ENCODE results near the gene RBSN. TPM values are rescaled to one million over a fixed set of nuclear protein-coding genes. Genes with fewer than 3 reads are reported as not detected.
A peak's percentile ranks its signal among the peaks of the same experiment; 100 is the strongest.

Gene RBSN
- total and polyA plus RNA-seq, 8 donors = 24.5 to 37.0 (median 32.7) TPM

GRCh38 chr3:15122398-15122797 is 23.4 kb upstream of the RBSN start:
- Histone ChIP-seq H3K27me3 (peaks cover 0 to 13% of the 10 kb centered on the region in 2 donors), H3K4me1 (no peaks in the 10 kb centered on the region), H3K27ac (no peak overlapping the region), H3K9me3 (no peaks in the 10 kb centered on the region), H3K4me3 (no peak overlapping the region), H3K36me3 (no peaks in the 10 kb centered on the region)
- intact Hi-C loops (cut with DNase I) = no loop called here
- no peak for ATAC-seq
- no peak for TF ChIP-seq CTCF (IDR thresholded peaks at IDR 0.05)
- DNase-seq = no peak

DNA sequence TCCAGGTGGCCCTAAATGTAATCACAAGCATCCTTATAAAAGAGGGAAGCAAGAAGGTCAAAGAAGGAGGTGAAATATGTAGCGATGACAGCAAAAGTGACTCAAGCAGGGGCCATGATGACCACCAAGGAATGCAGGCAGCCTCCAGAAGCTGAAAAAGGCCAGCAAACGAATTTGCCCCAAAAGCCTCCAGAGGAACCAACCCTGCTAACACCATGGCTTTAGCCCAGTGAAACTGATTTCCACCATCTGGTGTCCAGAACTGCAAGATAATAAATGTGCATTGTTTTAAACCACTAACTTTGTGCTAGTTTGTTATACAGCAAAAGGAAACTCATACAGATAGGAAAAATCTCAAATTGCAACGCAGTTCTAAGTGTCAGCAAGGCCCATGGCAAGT is 23.0 kb upstream of the RBSN start:
- H3K4me1 ChIP-seq = no peaks in the 10 kb centered on the region
- no peak for TF ChIP-seq CTCF (IDR thresholded peaks at IDR 0.05)
- no peak overlapping the region for H3K27ac ChIP-seq
- no peaks in the 10 kb centered on the region for H3K9me3 ChIP-seq
- H3K27me3 ChIP-seq = peaks cover 0 to 13% of the 10 kb centered on the region in 2 donors
- ATAC-seq (no peak), DNase-seq (no peak)
- intact Hi-C loops (cut with DNase I) = no loop called here
- no peak overlapping the region for H3K4me3 ChIP-seq
- no peaks in the 10 kb centered on the region for H3K36me3 ChIP-seq

GRCh38 chr3:15120986-15121385 is 22.0 kb upstream of the RBSN start:
- ATAC-seq = peak; percentile 66
- intact Hi-C loops (cut with DNase I) = no loop called here
- peak in 1 of 4 donors; percentile 30 for DNase-seq

DNA sequence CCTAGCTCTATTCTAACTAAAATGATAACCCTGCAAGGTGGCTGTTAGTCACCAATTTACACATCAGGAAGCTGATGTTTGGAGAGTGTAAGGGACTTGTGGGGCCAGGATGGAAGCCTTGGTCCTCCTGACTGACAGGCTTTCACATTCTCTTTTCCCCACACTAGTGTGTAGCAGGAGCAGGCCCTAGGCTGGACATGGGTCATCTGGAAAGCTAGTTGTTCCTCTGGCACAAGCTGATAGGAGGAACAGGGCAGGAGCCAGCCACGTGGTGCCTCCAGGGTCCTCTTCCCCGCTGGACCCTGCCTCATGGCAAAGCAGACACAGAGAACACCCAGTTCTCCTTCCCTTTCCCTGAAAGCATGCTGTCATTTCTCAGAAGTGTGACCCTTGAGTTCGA is 18.1 kb upstream of the RBSN start:
- Histone ChIP-seq H3K36me3 (no peaks in the 10 kb centered on the region), H3K9me3 (no peaks in the 10 kb centered on the region), H3K4me1 (no peaks in the 10 kb centered on the region), H3K27ac (no peak overlapping the region), H3K4me3 (no peak overlapping the region), H3K27me3 (peaks cover 0 to 13% of the 10 kb centered on the region in 2 donors)
- DNase-seq = no peak
- intact Hi-C loops (cut with DNase I) = no loop called here
- no peak for ATAC-seq
- no peak for TF ChIP-seq CTCF (IDR thresholded peaks at IDR 0.05)

More at GRCh38 chr3:15120986-15121385, 22.0 kb upstream of the RBSN start:
- Histone ChIP-seq H3K27ac (no peak overlapping the region), H3K36me3 (no peaks in the 10 kb centered on the region), H3K4me3 (no peak overlapping the region), H3K4me1 (no peaks in the 10 kb centered on the region), H3K9me3 (no peaks in the 10 kb centered on the region), H3K27me3 (peaks cover 0 to 13% of the 10 kb centered on the region in 2 donors)
- no peak for TF ChIP-seq CTCF (IDR thresholded peaks at IDR 0.05)

- Histone ChIP-seq H3K9me3 (no peaks in the 10 kb centered on the region), H3K36me3 (no peaks in the 10 kb centered on the region), H3K4me3 (no peak overlapping the region), H3K4me1 (no peaks in the 10 kb centered on the region), H3K27ac (no peak overlapping the region), H3K27me3 (peaks cover 0 to 13% of the 10 kb centered on the region in 2 donors)
- ATAC-seq (no peak), DNase-seq (no peak)
- intact Hi-C loops (cut with DNase I) = no loop called here
- TF ChIP-seq CTCF (IDR thresholded peaks at IDR 0.05) = no peak
Measured at GRCh38 chr3:15116032-15116669, 17.2 kb upstream of the RBSN start.
